Neuronal stem cell (in vitro differentiated cells): ENCODE measurements around the gene SLC6A9.

Experiments
- DNase-seq: peaks from one replicate; pipeline ENCODE4 v3.0.0-alpha.2; 2013; ENCODE audit warnings: low spot score
- H2AFZ ChIP-seq: one replicate; pipeline ENCODE4 v1.6.1; 2013; ENCODE audit warnings: mild to moderate bottlenecking, low read length, inconsistent platforms
- H2AK5ac ChIP-seq: 2 replicates; pipeline ENCODE4 v1.6.1; 2013; ENCODE audit warnings: low read depth, mild to moderate bottlenecking, inconsistent platforms, low read length, moderate library complexity, mixed read lengths
- H2BK120ac ChIP-seq: 2 replicates; pipeline ENCODE4 v1.6.1; 2013; ENCODE audit warnings: low read depth, mild to moderate bottlenecking, inconsistent platforms, low read length, moderate library complexity, mixed read lengths
- H2BK12ac ChIP-seq: one replicate; pipeline ENCODE4 v1.6.1; 2013; ENCODE audit warnings: low read length, inconsistent platforms
- H2BK15ac ChIP-seq: 2 replicates; pipeline ENCODE4 v1.6.1; 2013; ENCODE audit warnings: mild to moderate bottlenecking, low read length, inconsistent platforms, mixed read lengths
- H2BK5ac ChIP-seq: one replicate; pipeline ENCODE4 v1.6.1; 2013; ENCODE audit warnings: inconsistent platforms, mild to moderate bottlenecking, low read length, moderate library complexity
- H3K14ac ChIP-seq: one replicate; pipeline ENCODE4 v1.6.1; 2013; ENCODE audit warnings: low read length, inconsistent platforms
- H3K18ac ChIP-seq: 2 replicates; pipeline ENCODE4 v1.6.1; 2013; ENCODE audit warnings: low read length, inconsistent platforms
- H3K23ac ChIP-seq: 2 replicates; pipeline ENCODE4 v1.6.1; 2013; ENCODE audit warnings: low read depth, mild to moderate bottlenecking, mixed read lengths, low read length, inconsistent platforms; ENCODE audit not compliant: poor library complexity
- H3K27ac ChIP-seq: replicated peaks from 3 replicates; pipeline ENCODE4 v1.5.1; 2013; ENCODE audit warnings: low read length, inconsistent platforms
- H3K27me3 ChIP-seq, 3 experiments: 2 replicates each; pipeline ENCODE4 v1.6.1; 2013; ENCODE audit warnings: low read length in 3 of 3, mild to moderate bottlenecking in 2 of 3, inconsistent platforms in 1 of 3, low read depth in 1 of 3, mixed read lengths in 1 of 3, moderate library complexity in 1 of 3; ENCODE audit not compliant: control insufficient read depth in 3 of 3, insufficient read depth in 3 of 3
- H3K36me3 ChIP-seq, 2 donors: replicated peaks in 1 of 2; 2 replicates each; pipeline ENCODE4 v1.6.1; 2013; ENCODE audit warnings: low read length in 2 of 2; ENCODE audit not compliant: control insufficient read depth in 2 of 2, insufficient read depth in 2 of 2
- H3K4ac ChIP-seq: 2 replicates; pipeline ENCODE4 v1.6.1; 2013; ENCODE audit warnings: inconsistent platforms, mild to moderate bottlenecking, low read length, moderate library complexity
- H3K4me1 ChIP-seq, 2 donors: 1 replicate in 1 of 2; 2 replicates in 1 of 2; pipeline ENCODE4 v1.6.1; 2013; ENCODE audit warnings: low read length in 2 of 2, low read depth in 1 of 2; ENCODE audit not compliant: control insufficient read depth in 2 of 2, insufficient read depth in 1 of 2
- H3K4me2 ChIP-seq: one replicate; pipeline ENCODE4 v1.6.1; 2013; ENCODE audit warnings: mild to moderate bottlenecking, low read length, inconsistent platforms; ENCODE audit not compliant: insufficient read depth, poor library complexity, severe bottlenecking
- H3K4me3 ChIP-seq, 2 donors: 2 replicates each; pipeline ENCODE4 v1.5.1; 2013; ENCODE audit warnings: low read length in 2 of 2, mild to moderate bottlenecking in 2 of 2, inconsistent platforms in 1 of 2, moderate library complexity in 1 of 2
- H3K79me1 ChIP-seq: one replicate; pipeline ENCODE4 v1.6.1; 2013; ENCODE audit warnings: low read depth, mild to moderate bottlenecking, inconsistent platforms, low read length, moderate library complexity
- H3K9ac ChIP-seq: one replicate; pipeline ENCODE4 v1.6.1; 2013; ENCODE audit warnings: mild to moderate bottlenecking, low read depth, low read length, inconsistent platforms; ENCODE audit not compliant: poor library complexity
- H3K9me3 ChIP-seq, 2 donors: replicated peaks in 1 of 2; 2 replicates each; pipeline versions ENCODE3 to v1.6.1; 2013; ENCODE audit warnings: low read length in 2 of 2, mild to moderate bottlenecking in 2 of 2, inconsistent platforms in 1 of 2, low read depth in 1 of 2, mixed read lengths in 1 of 2, moderate library complexity in 1 of 2; ENCODE audit not compliant: control insufficient read depth in 2 of 2, insufficient read depth in 1 of 2
- H4K8ac ChIP-seq: one replicate; pipeline ENCODE4 v1.6.1; 2013; ENCODE audit warnings: low read depth, mild to moderate bottlenecking, inconsistent platforms, low read length, moderate library complexity
- H4K91ac ChIP-seq: one replicate; pipeline ENCODE4 v1.6.1; 2013; ENCODE audit warnings: low read length, low read depth, mild to moderate bottlenecking, inconsistent platforms; ENCODE audit not compliant: poor library complexity
- whole genome bisulfite sequencing, 2 donors: extraction: QIAGEN DNeasy Blood & Tissue Kit; methylation state at CpG; one replicate each; pipeline ENCODE4 v1.1.7; 2013; ENCODE audit warnings: missing lambda C conversion rate in 2 of 2, mixed read lengths in 1 of 2; ENCODE audit not compliant: insufficient read length in 2 of 2, insufficient replicate concordance in 1 of 2; ENCODE audit errors: extremely low coverage in 2 of 2; 5-methylcytosine and 5-hydroxymethylcytosine counted together

The SLC6A9 gene

GRCh38 chr1:44012404-44012803 is 18.9 kb downstream of the SLC6A9 start:
- peaks cover 0 to 11% of the 10 kb centered on the region in 2 donors for H3K36me3 ChIP-seq
- H3K4me1 ChIP-seq, result peaks cover 18 to 26% of the 10 kb centered on the region in 2 donors
- H3K4me3 ChIP-seq, result no peak overlapping the region
- no peak overlapping the region for H3K4me2 ChIP-seq
- H2BK15ac ChIP-seq, result no peak overlapping the region
- no peak overlapping the region for H3K14ac ChIP-seq
- H3K27me3 ChIP-seq, result no peaks in the 10 kb centered on the region
- no peak overlapping the region for H4K91ac ChIP-seq
- H2AFZ ChIP-seq, result no peak overlapping the region
- H4K8ac ChIP-seq, result no peak overlapping the region
- H2BK120ac ChIP-seq, result no peak overlapping the region
- no peaks in the 10 kb centered on the region for H3K9me3 ChIP-seq
- H2BK5ac ChIP-seq, result no peak overlapping the region
- WGBS, 2 donors, result no CpG with 5 or more reads among the region's 2 CpGs
- no peak overlapping the region for H2BK12ac ChIP-seq
- H3K23ac ChIP-seq, result no peak overlapping the region
- DNase-seq, result no peak
- H3K4ac ChIP-seq, result no peak overlapping the region
- H3K9ac ChIP-seq, result no peak overlapping the region
- H3K27ac ChIP-seq, result no peak overlapping the region
- H2AK5ac ChIP-seq, result no peak overlapping the region
- H3K79me1 ChIP-seq, result peaks cover 5% of the 10 kb centered on the region
- no peak overlapping the region for H3K18ac ChIP-seq

- H3K36me3 ChIP-seq, result peaks cover 0 to 19% of the 10 kb centered on the region in 2 donors
- H3K23ac ChIP-seq, result peak overlapping the region; percentile 65
- no peak overlapping the region for H2BK12ac ChIP-seq
- H3K4me2 ChIP-seq, result peak overlapping the region; percentile 11
- H3K4ac ChIP-seq, result no peak overlapping the region
- peak overlapping the region; percentile 82 for H3K18ac ChIP-seq
- H3K9ac ChIP-seq, result peak overlapping the region; percentile 40
- H2AFZ ChIP-seq, result no peak overlapping the region
- H2BK5ac ChIP-seq, result peak overlapping the region; percentile 66
- no peaks in the 10 kb centered on the region for H3K27me3 ChIP-seq
- H3K9me3 ChIP-seq, result no peaks in the 10 kb centered on the region
- peaks cover 5% of the 10 kb centered on the region for H3K79me1 ChIP-seq
- no peak overlapping the region for H4K91ac ChIP-seq
- no peak overlapping the region for H3K4me3 ChIP-seq
- H3K14ac ChIP-seq, result peak overlapping the region; percentile 56
- H2AK5ac ChIP-seq, result peak overlapping the region; percentile 92
- H3K4me1 ChIP-seq, result peaks cover 4 to 12% of the 10 kb centered on the region in 2 donors
- H4K8ac ChIP-seq, result no peak overlapping the region
- WGBS, 2 donors, result no CpG with 5 or more reads among the region's 11 CpGs
- H3K27ac ChIP-seq, result no peak overlapping the region
- no peak overlapping the region for H2BK120ac ChIP-seq
- DNase-seq, result no peak
- peak overlapping the region; percentile 49 for H2BK15ac ChIP-seq
Observed at GRCh38 chr1:44010935-44011471, 20.3 kb downstream of the SLC6A9 start.

DNA sequence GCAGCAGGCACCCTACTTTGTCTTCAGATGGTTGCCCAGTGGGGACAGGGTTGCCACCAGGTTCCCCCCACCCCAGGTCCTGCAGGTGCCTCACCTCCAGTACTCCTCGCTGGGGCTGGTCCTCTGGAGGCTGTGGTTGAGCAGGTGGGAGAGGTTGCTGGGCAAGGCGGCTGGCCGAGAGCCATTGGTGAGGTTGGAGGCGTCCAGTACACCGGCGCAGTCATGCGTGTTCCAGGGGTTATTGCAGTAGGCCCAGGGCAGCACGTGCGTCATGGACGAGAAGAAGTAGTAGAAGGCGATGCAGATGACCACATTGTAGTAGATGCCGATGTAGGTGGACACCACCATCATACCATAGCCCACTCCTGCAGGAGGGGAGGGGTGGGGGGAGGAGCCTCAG is 23.0 kb downstream of the SLC6A9 start:
- DNase-seq, result no peak
- H3K9ac ChIP-seq, result no peak overlapping the region
- H3K27ac ChIP-seq, result no peak overlapping the region
- peaks cover 0 to 21% of the 10 kb centered on the region in 2 donors for H3K36me3 ChIP-seq
- no peak overlapping the region for H2AK5ac ChIP-seq
- peak overlapping the region; percentile 31 for H3K23ac ChIP-seq
- no peak overlapping the region for H4K8ac ChIP-seq
- H3K9me3 ChIP-seq, result no peaks in the 10 kb centered on the region
- H3K27me3 ChIP-seq, result no peaks in the 10 kb centered on the region
- peak overlapping the region; percentile 73 for H2BK12ac ChIP-seq
- H3K4ac ChIP-seq, result no peak overlapping the region
- no peak overlapping the region for H2BK5ac ChIP-seq
- no peak overlapping the region for H3K4me3 ChIP-seq
- H3K4me1 ChIP-seq, result peaks cover 0 to 3% of the 10 kb centered on the region in 2 donors
- H3K18ac ChIP-seq, result no peak overlapping the region
- no peak overlapping the region for H4K91ac ChIP-seq
- H3K14ac ChIP-seq, result no peak overlapping the region
- no peak overlapping the region for H3K4me2 ChIP-seq
- no peak overlapping the region for H2BK15ac ChIP-seq
- no peak overlapping the region for H2AFZ ChIP-seq
- H2BK120ac ChIP-seq, result no peak overlapping the region
- peaks cover 5% of the 10 kb centered on the region for H3K79me1 ChIP-seq
- no CpG with 5 or more reads among the region's 12 CpGs for WGBS, 2 donors

DNA sequence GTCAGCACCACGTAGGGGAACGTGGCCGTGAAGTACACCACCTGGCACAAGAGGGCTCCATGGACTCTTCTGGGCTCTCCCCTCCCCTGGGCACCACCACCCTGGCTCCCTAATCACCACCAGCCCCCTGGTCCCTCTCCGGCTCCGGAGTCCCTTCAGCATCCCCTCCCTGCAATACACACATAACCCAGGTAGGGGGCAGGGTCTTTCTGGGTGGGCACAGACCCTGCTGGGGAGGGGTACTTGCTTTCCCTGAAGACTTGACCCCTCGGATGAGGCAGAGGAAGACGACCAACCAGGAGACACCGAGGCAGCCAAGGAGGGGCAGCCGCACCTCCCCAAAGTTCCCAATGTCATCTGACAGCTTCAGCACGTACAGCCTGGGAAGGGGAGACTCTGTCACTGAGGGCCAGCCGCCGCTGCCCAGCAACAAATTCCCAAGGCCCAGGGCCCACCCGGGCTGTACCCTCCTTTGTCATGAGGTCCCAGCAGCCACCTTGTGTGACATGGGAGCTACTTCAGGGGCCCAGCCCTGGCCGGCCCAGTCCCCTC is 28.6 kb downstream of the SLC6A9 start:
- H3K27ac ChIP-seq, result no peak overlapping the region
- no CpG with 5 or more reads among the region's 14 CpGs for WGBS, 2 donors
- no peak overlapping the region for H3K4me3 ChIP-seq
- DNase-seq, result no peak
- H2BK5ac ChIP-seq, result no peak overlapping the region
- H2BK15ac ChIP-seq, result no peak overlapping the region
- H3K14ac ChIP-seq, result no peak overlapping the region
- no peaks in the 10 kb centered on the region for H3K27me3 ChIP-seq
- no peak overlapping the region for H2BK120ac ChIP-seq
- no peak overlapping the region for H3K9ac ChIP-seq
- H2AK5ac ChIP-seq, result no peak overlapping the region
- H3K9me3 ChIP-seq, result no peaks in the 10 kb centered on the region
- H3K4me2 ChIP-seq, result no peak overlapping the region
- H3K4me1 ChIP-seq, result peaks cover 0 to under 1% of the 10 kb centered on the region in 2 donors
- H3K79me1 ChIP-seq, result no peaks in the 10 kb centered on the region
- no peak overlapping the region for H4K91ac ChIP-seq
- H3K23ac ChIP-seq, result peak overlapping the region; percentile 62
- no peak overlapping the region for H4K8ac ChIP-seq
- H2AFZ ChIP-seq, result no peak overlapping the region
- peak overlapping the region; percentile 16 for H3K18ac ChIP-seq
- no peak overlapping the region for H2BK12ac ChIP-seq
- peaks cover 0 to 32% of the 10 kb centered on the region in 2 donors for H3K36me3 ChIP-seq
- H3K4ac ChIP-seq, result no peak overlapping the region
